K562 (cell line): Measurements from ENCODE around the gene FGF13. TPM values are rescaled to one million over a fixed set of nuclear protein-coding genes. Genes with fewer than 3 reads are reported as not detected.

Experiments used
- ATAC-seq: fragments of 200-7000 bp; cut with Tn5 transposase; 3 replicates; pipeline ENCODE4 v1.9.1; 2020; ENCODE audit warnings: moderate library complexity
- BruUV-seq: library from RNA; stranded (reverse); fragments of 400-500 nt; replicated peaks from 2 replicates; lab custom pipeline; 2021; lab: Mats Ljungman, UMichigan
- CTCF ChIA-PET: fragments of 300-600 bp; formaldehyde crosslinking; extraction: SDS; loops from one replicate; lab custom pipeline; 2021; ENCODE audit warnings: low intra/inter-chr PET ratio; lab: Yijun Ruan, JAX
- POLR2A ChIA-PET: fragments of 300-600, 350-650 bp; sonication (Branson Sonifier 250); formaldehyde crosslinking; extraction: SDS; loops from one replicate; lab custom pipeline; 2021; ENCODE audit warnings: antibody characterized with exemption, inconsistent platforms; lab: Yijun Ruan, JAX
- DNase-seq, 4 experiments: peaks; one replicate each; pipeline versions ENCODE4 v3.0.0 to v3.0.0-alpha.2; 2011 to 2018; ENCODE audit warnings: low spot score in 3 of 4, mixed read lengths in 3 of 4; ENCODE audit errors: extremely low read depth in 1 of 4
- FAIRE-seq: peaks from 2 replicates; lab custom pipeline; 2011; peaks lifted over from hg19 to GRCh38; lab: Jason Lieb, UNC
- H2AFZ ChIP-seq: 2 replicates; pipeline ENCODE4 v1.6.0; 2011; ENCODE audit warnings: low read depth, low read length, control low read depth, inconsistent platforms
- H3K27ac ChIP-seq: fragments of 200-600 bp; 3 replicates; pipeline ENCODE4 v1.8.0; 2011; ENCODE audit warnings: low read depth, mild to moderate bottlenecking, control low read depth, inconsistent platforms, low read length, moderate library complexity, mixed read lengths; ENCODE audit errors: extremely low read depth
- H3K27me3 ChIP-seq, 2 experiments: fragments of 300-600 bp in 1 of 2; 2 replicates in 1 of 2; 3 replicates in 1 of 2; pipeline versions ENCODE4 v1.6.0 to v1.8.0; 2011; ENCODE audit warnings: inconsistent platforms in 2 of 2, low read length in 2 of 2, mild to moderate bottlenecking in 1 of 2, mixed read lengths in 1 of 2, moderate library complexity in 1 of 2; ENCODE audit not compliant: control insufficient read depth in 2 of 2, insufficient read depth in 2 of 2
- H3K36me3 ChIP-seq: fragments of 300-600 bp; 3 replicates; pipeline ENCODE4 v1.8.0; 2011; ENCODE audit warnings: mild to moderate bottlenecking, low read length, inconsistent platforms; ENCODE audit not compliant: control insufficient read depth, insufficient read depth
- H3K4me1 ChIP-seq, 2 experiments: fragments of 200-600 bp in 1 of 2; replicated peaks in 1 of 2; 2 replicates in 1 of 2; 3 replicates in 1 of 2; pipeline versions ENCODE4 v1.5.1 to v1.8.0; 2011; ENCODE audit warnings: inconsistent platforms in 2 of 2, low read length in 2 of 2, mild to moderate bottlenecking in 1 of 2, mixed read lengths in 1 of 2, moderate library complexity in 1 of 2; ENCODE audit not compliant: control insufficient read depth in 2 of 2, insufficient read depth in 2 of 2
- H3K4me2 ChIP-seq: 2 replicates; pipeline ENCODE4 v1.6.1; 2011; ENCODE audit warnings: low read length, control low read depth, inconsistent platforms, mixed read lengths; ENCODE audit not compliant: insufficient read depth
- H3K4me3 ChIP-seq: fragments of 200-600 bp; sonication (generic), shearing (Covaris generic); 2 replicates; pipeline ENCODE4 v1.5.1; 2016; ENCODE audit warnings: control low read depth, inconsistent platforms
- H3K79me2 ChIP-seq: fragments of 200-600 bp; 3 replicates; pipeline ENCODE4 v1.8.0; 2011; ENCODE audit warnings: low read length, inconsistent platforms; ENCODE audit not compliant: control insufficient read depth, insufficient read depth
- H3K9ac ChIP-seq, 2 experiments: 2 replicates each; pipeline versions ENCODE4 v1.6.0 to v1.6.1; 2011; ENCODE audit warnings: low read depth in 2 of 2, low read length in 2 of 2, control low read depth in 1 of 2, inconsistent platforms in 1 of 2, mild to moderate bottlenecking in 1 of 2, mixed read lengths in 1 of 2; ENCODE audit not compliant: insufficient read depth in 1 of 2
- H3K9me1 ChIP-seq: one replicate; pipeline ENCODE4 v1.6.0; 2011; ENCODE audit warnings: inconsistent platforms, mild to moderate bottlenecking, low read length, moderate library complexity; ENCODE audit not compliant: control insufficient read depth, insufficient read depth
- H3K9me3 ChIP-seq: replicated peaks from 2 replicates; pipeline ENCODE4 v1.5.1; 2011; ENCODE audit warnings: low read depth, low read length, inconsistent platforms; ENCODE audit not compliant: control insufficient read depth, insufficient read depth
- H4K20me1 ChIP-seq: replicated peaks from 2 replicates; pipeline ENCODE4 v1.6.1; 2011; ENCODE audit warnings: low read length, inconsistent platforms, mixed read lengths; ENCODE audit not compliant: control insufficient read depth, insufficient read depth
- CREB1 ChIP-seq, 2 experiments: sonication (generic) in 1 of 2; formaldehyde crosslinking in 1 of 2; IDR thresholded peaks; 2 replicates each; pipeline versions ENCODE4 v1.6.1 to v1.8.0; 2012 to 2022; ENCODE audit warnings: inconsistent platforms in 1 of 2, mild to moderate bottlenecking in 1 of 2, missing genetic modification reagents in 1 of 2, moderate library complexity in 1 of 2
- ELF2 ChIP-seq: fragments of 250-450 bp; sonication (Bioruptor Pico); IDR thresholded peaks from 2 replicates; pipeline ENCODE4 v1.5.0; 2021; ENCODE audit warnings: mild to moderate bottlenecking
- ELK3 ChIP-seq: fragments of 450-650 bp; formaldehyde crosslinking; IDR thresholded peaks from 2 replicates; pipeline ENCODE4 v1.4.0; 2020; ENCODE audit warnings: mild to moderate bottlenecking
- FIP1L1 ChIP-seq: fragments of 200-400 bp; formaldehyde crosslinking; IDR thresholded peaks from 2 replicates; pipeline ENCODE4 v1.6.1; 2018; ENCODE audit warnings: mild to moderate bottlenecking, low read depth, low read length; ENCODE audit not compliant: poor library complexity, severe bottlenecking
- POLR2G ChIP-seq: fragments of 200-400 bp; formaldehyde crosslinking; IDR thresholded peaks from 2 replicates; pipeline ENCODE4 v1.6.1; 2017; ENCODE audit warnings: low read depth, mild to moderate bottlenecking, antibody characterized with exemption, low read length, moderate library complexity
- ZFX ChIP-seq: sonication (generic); formaldehyde crosslinking; IDR thresholded peaks from 2 replicates; pipeline ENCODE4 v1.8.0; 2022; ENCODE audit warnings: mild to moderate bottlenecking, missing genetic modification reagents, moderate library complexity
- WGBS: fragments of 100-300 bp; shearing (Covaris generic); methylation state at CpG from one replicate; pipeline ENCODE4 v1.1.6; 2016; ENCODE audit warnings: low coverage, mixed read lengths; ENCODE audit not compliant: insufficient coverage; ENCODE audit errors: missing lambda C conversion rate; 5-methylcytosine and 5-hydroxymethylcytosine counted together
- in situ Hi-C: fragments of 300-500 bp; cut with MboI; formaldehyde crosslinking; loops from 4 replicates; pipeline ENCODE4 v1.15.0; 2018; ENCODE audit warnings: inconsistent platforms, mixed read lengths
- intact Hi-C: fragments of 100-400 bp; cut with micrococcal nuclease; formaldehyde crosslinking; loops from 2 replicates; pipeline ENCODE4 v1.14.2; 2022
- polyA plus RNA-seq, 8 experiments: library from polyadenylated mRNA; depleted of rRNA in 4 of 8; stranded (reverse) in 5 of 8; unstranded in 3 of 8; fragments of >200 nt; fragmentation: Nextera tagmentation in 2 of 8; fragmentation: Illumina TruSeq in 1 of 8; extraction: Ambion mirVana in 2 of 8; extraction: Trizol in 1 of 8; gene quantifications; 2 replicates each; pipeline versions ENCODE4 v1.2.1 to v1.2.3, GENCODE V29; 2011 to 2014; ENCODE audit warnings: inconsistent platforms in 1 of 8, missing spikeins in 1 of 8
- total RNA-seq, 7 experiments: library from RNA; depleted of rRNA in 6 of 7; stranded (reverse); fragments of >200 nt in 6 of 7; fragmentation: Illumina TruSeq in 2 of 7; extraction: Trizol in 2 of 7; gene quantifications; 2 replicates each; pipeline versions ENCODE4 v1.2.1 to v1.2.3, GENCODE V29; 2011 to 2021; ENCODE audit warnings: low replicate concordance in 1 of 7
- TF ChIP-seq, protein P1 (sequence below): fragments of 200-400 bp; formaldehyde crosslinking; IDR thresholded peaks from 2 replicates; pipeline ENCODE4 v1.6.1; 2017; ENCODE audit warnings: mild to moderate bottlenecking, low read depth, low read length, moderate library complexity
- TF ChIP-seq, protein P2 (sequence below): fragments of 450-650 bp; formaldehyde crosslinking; conservative IDR thresholded peaks from 2 replicates; pipeline ENCODE4 v1.4.0; 2022; ENCODE audit warnings: mild to moderate bottlenecking, missing genetic modification characterization

The FGF13 gene
- total and polyA plus RNA-seq, 9 of the 15 experiments (the other 6 are each of a cell fraction or from before 2014, with no cell fraction given) = 14.8 to 95.7 (median 60.8) TPM

DNA sequence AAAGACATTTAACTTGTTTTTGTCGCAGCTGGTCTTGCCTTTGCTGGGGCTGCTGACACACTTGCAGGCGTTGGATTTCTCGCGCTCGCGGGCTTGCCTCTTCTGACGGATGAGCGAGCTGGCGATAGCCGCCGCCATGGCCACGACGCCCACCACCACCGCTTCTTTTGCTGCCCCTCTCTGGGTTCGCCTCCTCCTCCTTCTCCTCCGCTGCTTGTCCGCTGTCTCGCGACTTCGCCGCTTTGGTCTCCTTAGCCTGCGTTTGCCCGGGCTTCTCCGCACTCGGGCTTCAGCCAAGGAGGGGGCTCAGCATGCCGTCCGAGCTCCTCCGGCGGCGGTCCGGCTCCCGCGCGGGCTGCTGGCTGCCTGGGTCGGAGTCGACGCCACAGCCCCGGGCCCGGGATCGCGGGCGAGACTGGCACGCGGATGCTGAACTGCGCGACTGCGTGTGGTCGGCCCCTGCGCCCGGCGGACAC is 613 bp downstream of the FGF13 start:
- Histone ChIP-seq H4K20me1 (no peaks in the 10 kb centered on the region), H3K4me2 (no peak overlapping the region), H3K27me3 (no peaks in the 10 kb centered on the region), H3K36me3 (0 out of 3 replicates have a peak, but pooled peaks cover 12% of the 10 kb centered on the region), H2AFZ (no peak overlapping the region), H3K27ac (no peak overlapping the region), H3K4me1 (no peaks in the 10 kb centered on the region), H3K4me3 (no peak overlapping the region), H3K79me2 (no peaks in the 10 kb centered on the region), H3K9me3 (no peaks in the 10 kb centered on the region), H3K9me1 (no peaks in the 10 kb centered on the region), H3K9ac (no peak overlapping the region)
- intact Hi-C loops (no loop called here), in situ Hi-C loops (no loop called here)
- ATAC-seq (no peak), DNase-seq (no peak), FAIRE-seq (no peak)
- ChIA-PET CTCF (no interaction called here), POLR2A (interaction anchor here (1.1 kb wide), 1 partner anchor 11 kb away, joined by 3 read pairs; no protein-coding TSS in a partner anchor)
- no TSS peak for BruUV-seq
- 47% methylated on average over 9 of the region's 51 CpGs for WGBS
- TF ChIP-seq POLR2G = peak; percentile 33; the same call in 1 of the 2 replicates
- TF ChIP-seq, protein P1, sequence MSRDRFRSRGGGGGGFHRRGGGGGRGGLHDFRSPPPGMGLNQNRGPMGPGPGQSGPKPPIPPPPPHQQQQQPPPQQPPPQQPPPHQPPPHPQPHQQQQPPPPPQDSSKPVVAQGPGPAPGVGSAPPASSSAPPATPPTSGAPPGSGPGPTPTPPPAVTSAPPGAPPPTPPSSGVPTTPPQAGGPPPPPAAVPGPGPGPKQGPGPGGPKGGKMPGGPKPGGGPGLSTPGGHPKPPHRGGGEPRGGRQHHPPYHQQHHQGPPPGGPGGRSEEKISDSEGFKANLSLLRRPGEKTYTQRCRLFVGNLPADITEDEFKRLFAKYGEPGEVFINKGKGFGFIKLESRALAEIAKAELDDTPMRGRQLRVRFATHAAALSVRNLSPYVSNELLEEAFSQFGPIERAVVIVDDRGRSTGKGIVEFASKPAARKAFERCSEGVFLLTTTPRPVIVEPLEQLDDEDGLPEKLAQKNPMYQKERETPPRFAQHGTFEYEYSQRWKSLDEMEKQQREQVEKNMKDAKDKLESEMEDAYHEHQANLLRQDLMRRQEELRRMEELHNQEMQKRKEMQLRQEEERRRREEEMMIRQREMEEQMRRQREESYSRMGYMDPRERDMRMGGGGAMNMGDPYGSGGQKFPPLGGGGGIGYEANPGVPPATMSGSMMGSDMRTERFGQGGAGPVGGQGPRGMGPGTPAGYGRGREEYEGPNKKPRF = no peak
- no peak for TF ChIP-seq ELK3 (CRISPR knock-in tag)
- no peak for TF ChIP-seq ZFX
- TF ChIP-seq, protein P2, sequence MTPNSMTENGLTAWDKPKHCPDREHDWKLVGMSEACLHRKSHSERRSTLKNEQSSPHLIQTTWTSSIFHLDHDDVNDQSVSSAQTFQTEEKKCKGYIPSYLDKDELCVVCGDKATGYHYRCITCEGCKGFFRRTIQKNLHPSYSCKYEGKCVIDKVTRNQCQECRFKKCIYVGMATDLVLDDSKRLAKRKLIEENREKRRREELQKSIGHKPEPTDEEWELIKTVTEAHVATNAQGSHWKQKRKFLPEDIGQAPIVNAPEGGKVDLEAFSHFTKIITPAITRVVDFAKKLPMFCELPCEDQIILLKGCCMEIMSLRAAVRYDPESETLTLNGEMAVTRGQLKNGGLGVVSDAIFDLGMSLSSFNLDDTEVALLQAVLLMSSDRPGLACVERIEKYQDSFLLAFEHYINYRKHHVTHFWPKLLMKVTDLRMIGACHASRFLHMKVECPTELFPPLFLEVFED = no peak
- TF ChIP-seq ELF2 (CRISPR knock-in tag) = no peak
- TF ChIP-seq CREB1 (IDR thresholded peaks at IDR 0.05) = no peak
- no peak for TF ChIP-seq CREB1 (CRISPR knock-in tag; IDR thresholded peaks at IDR 0.05)
- TF ChIP-seq FIP1L1 = no peak
